ENCODE data around the gene XCL1.
"Not testable (repeated sequence)": the region's sequence is repeated elsewhere in the genome, so short reads cannot be mapped to it uniquely, and the experiment has no call there.

The XCL1 gene

GRCh38 chr1:168576245-168576688, at the start of gene XCL1:
XCL1 (plus strand) TSS chr1:168576605; CDS start chr1:168576638, 33 bp downstream.
- not testable (repeated sequence) for DNase-seq

GRCh38 chr1:168529518-168529917, 46.9 kb upstream of the XCL1 start:
- DNase-seq: no peak

GRCh38 chr1:168531615-168532345, 44.6 kb upstream of the XCL1 start:
- no peak for DNase-seq

GRCh38 chr1:168535536-168535935, 40.9 kb upstream of the XCL1 start:
- no peak for DNase-seq

GRCh38 chr1:168540798-168541197, 35.6 kb upstream of the XCL1 start:
- DNase-seq: not testable (repeated sequence)

GRCh38 chr1:168542978-168543377, 33.4 kb upstream of the XCL1 start:
- DNase-seq: not testable (repeated sequence)

GRCh38 chr1:168543840-168544498, 32.4 kb upstream of the XCL1 start, which contains the start of gene XCL2:
XCL2 (minus strand) TSS chr1:168543997; CDS start chr1:168543964, 33 bp downstream.
- not testable (repeated sequence) for DNase-seq

- not testable (repeated sequence) for DNase-seq
Observed at GRCh38 chr1:168545678-168546552, 30.5 kb upstream of the XCL1 start.

- DNase-seq: not testable (repeated sequence)
Observed at GRCh38 chr1:168546553-168546895, 29.9 kb upstream of the XCL1 start.

GRCh38 chr1:168550971-168551370, 25.4 kb upstream of the XCL1 start:
- no peak for DNase-seq

GRCh38 chr1:168551688-168552087, 24.7 kb upstream of the XCL1 start:
- DNase-seq: no peak

GRCh38 chr1:168552961-168553360, 23.4 kb upstream of the XCL1 start:
- no peak for DNase-seq

- no peak for DNase-seq
Observed at GRCh38 chr1:168553680-168554553, 22.5 kb upstream of the XCL1 start.

- no peak for DNase-seq
Observed at GRCh38 chr1:168554603-168555483, 21.6 kb upstream of the XCL1 start.

- no peak for DNase-seq
Observed at GRCh38 chr1:168555508-168556046, 20.8 kb upstream of the XCL1 start.

GRCh38 chr1:168556647-168557046, 19.8 kb upstream of the XCL1 start:
- no peak for DNase-seq

- DNase-seq: no peak
Observed at GRCh38 chr1:168560370-168560769, 16.0 kb upstream of the XCL1 start.

GRCh38 chr1:168561989-168562388, 14.4 kb upstream of the XCL1 start:
- no peak for DNase-seq

GRCh38 chr1:168565825-168566224, 10.6 kb upstream of the XCL1 start:
- DNase-seq: no peak

GRCh38 chr1:168567007-168567406, 9.4 kb upstream of the XCL1 start:
- no peak for DNase-seq

- no peak for DNase-seq
Observed at GRCh38 chr1:168567568-168567967, 8.8 kb upstream of the XCL1 start.
